Cerebellar cortex (tissue), 1 donor: ENCODE measurements around the gene SH3GLB1.

Source experiments
- DNase-seq: peaks from one replicate; pipeline ENCODE4 v3.0.0-alpha.2; 2015; ENCODE audit warnings: low spot score

Gene SH3GLB1

DNA sequence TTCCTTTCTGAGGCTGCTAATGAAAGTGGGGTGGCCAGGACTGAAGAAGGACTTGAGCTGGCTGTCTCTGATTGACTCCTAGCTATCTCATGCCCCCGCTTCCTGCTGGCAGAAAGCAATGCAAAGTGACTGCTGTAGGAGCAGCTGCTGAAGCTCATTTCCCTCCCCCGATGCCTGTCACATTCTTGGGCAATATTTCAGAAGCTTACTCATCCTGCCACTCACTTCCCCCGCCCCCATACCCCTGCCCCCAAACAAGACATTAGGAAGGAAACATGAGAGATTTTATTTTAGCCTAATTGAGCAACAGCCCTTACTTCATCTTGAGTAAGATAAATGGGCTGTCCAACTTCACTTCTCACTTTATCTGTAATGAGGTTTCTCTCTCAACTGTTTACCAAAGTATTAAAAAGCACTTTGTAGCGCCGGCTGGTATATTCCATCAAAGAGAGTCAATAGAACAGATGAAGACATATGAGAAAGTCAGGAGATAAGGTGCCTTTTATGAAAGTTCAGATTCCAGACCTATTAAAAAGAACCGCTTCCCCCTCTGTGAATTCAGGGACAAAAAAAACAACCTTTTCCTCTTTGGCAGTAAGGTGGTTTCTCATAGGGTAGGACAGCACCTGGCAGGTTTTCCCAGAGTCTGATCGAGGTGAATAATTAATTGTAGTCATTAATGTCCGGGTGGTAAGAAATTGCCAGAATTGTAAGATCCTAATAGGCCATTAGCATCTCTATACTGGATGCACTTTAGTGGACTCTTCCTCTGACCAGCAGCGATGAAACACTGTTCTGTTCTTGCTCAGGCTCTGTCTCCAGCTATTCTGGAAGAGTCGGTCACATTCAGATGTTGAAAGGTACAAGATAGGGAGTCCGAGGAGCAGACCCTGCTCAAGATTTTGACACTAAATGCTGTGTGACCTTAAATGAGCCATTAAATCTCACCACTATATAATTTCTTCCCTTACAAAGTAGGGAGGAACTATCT is 70.2 kb downstream of the SH3GLB1 start:
- DNase-seq: no peak

DNA sequence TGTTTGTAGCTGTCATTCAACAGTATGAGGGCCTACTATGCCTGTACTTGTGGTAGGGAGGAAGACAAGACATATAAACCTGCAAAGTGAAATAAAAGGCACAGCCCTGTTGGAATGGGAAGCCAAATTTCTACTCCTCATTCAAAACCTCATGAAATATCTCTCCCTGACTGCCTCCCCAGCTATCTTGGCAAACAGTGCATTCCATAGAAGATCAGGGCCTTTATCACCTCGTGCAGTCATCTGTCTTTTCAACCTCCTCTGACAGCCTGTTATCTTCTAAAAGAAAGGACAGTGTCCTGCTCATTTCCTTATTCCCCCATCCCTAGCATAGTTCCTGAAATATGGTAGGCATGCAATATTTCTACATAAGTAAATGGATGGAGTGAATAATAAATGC is 71.0 kb downstream of the SH3GLB1 start:
- no peak for DNase-seq

DNA sequence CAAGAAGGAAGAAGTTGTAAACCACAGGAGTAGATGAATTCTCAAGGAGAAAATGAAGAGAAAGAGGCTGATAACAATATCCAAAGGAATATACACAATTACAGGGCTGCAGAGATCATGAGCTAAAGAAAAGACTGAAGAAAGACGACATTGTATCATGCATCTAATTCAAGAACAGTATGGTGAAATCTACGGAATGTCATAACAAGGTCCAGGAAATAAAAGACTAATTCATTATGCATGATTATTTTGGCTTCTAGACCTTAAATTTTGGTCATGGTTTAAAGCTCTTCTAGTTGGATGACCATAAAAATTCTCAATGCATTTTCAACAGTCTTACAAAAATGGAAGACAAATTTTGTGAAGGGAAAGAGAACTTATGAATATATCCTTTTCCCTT is 71.7 kb downstream of the SH3GLB1 start:
- no peak for DNase-seq

DNA sequence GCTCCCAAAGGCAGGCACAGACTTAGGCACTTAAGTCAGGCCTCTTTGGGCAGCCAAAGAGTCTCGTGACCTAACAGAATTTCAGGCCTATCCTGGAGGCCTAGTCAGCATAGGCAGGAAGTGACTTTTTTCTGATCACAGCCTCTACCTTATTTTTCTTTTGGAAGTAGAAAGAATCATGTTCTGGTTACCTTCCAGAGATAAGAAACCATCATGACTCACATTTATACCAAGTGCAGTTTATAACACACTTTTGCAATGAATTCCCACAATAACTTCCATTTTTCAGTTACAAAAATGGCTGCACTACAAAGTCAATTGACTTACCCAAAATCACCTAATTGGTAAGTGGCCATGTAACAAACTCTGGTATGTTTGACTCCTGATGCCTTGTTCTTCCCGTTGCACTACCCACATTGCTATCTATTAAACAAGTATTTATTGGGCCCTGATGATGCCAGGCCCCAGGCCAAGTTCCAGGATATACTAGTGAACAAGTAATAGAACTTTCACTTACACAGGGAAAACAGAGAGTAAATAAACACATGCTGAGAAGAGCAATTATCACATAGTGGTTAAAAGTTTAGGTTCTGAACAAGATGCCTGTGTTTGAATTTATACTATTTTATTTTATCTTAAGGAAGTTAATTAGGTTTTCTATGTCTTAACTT is 74.3 kb downstream of the SH3GLB1 start:
- DNase-seq: no peak

DNA sequence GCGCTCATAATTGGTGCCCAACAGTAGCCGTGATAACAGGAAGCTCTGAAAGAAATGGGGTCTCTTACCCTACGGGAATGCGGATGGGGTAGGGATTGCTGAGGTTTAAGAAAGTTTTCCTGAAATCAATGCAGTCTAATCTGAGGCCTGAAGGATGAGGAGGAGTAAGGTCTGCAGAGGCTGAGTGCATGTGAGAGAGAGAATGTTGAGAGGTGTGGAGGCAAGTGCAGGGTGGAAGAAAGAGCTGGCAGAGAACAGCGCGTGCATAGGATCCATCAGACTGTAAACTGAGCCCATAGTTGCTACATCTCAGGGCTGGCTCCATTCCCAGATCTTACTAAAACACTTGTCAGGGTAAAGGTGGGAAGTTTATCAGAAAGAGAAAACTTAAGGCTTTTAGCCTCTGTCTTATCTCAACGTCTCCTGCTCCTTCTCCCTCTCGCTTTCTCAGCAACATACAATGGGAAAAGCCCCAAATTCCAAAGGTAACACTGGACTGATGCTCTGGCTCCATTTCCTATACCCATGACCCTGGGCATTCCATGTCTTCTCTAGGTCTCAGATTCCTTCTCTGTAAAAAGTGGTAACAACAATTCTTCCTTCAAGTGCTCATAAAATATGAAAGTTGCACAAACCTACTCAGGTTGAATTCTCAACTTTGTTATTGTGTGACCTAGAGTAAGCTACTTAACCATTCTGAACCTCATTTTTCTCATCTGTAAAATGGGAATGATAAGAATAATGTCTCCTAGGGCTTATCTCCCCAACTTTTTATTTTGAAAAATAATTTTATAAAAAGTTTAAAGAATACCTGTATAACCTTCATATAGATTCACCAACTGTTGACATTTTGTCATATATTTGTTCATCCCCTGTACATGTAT is 75.2 kb downstream of the SH3GLB1 start:
- DNase-seq: no peak

DNA sequence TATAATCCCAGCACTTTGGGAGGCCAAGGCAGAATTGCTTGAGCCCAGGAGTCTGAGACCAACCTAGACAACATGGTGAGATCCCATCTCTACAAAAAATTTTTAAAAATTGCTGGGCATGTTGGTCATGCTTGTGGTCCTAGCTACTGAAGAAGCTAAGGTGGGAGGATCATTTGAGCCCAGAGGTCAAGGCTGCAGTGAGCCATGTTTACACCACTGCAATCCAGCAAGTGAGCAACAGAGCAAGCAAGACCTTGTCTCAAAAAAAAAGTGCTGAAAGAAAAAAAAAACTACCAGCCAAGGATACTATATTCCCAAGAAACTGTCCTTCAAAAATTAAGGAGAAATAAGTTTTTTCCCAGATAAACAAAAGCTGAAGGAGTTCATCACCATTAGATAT is 78.1 kb downstream of the SH3GLB1 start:
- no peak for DNase-seq

DNA sequence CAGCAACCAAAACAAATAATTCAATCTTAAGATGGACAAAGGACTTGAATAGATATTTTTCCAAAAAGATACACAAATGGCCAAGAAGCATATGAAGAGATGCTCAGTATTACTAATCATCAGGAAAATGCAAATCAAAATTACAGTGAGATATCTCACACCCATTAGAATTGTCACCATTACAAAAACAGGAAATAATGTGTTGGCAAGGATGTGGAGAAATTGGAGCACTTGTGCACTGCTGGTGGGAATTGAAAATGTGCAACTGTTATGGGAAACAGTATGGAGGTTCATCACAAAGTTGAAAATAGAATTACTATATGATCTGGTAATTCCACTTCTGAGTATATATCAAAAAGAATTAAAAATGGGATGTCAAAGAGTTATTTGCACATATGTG is 83.2 kb downstream of the SH3GLB1 start:
- no peak for DNase-seq

DNA sequence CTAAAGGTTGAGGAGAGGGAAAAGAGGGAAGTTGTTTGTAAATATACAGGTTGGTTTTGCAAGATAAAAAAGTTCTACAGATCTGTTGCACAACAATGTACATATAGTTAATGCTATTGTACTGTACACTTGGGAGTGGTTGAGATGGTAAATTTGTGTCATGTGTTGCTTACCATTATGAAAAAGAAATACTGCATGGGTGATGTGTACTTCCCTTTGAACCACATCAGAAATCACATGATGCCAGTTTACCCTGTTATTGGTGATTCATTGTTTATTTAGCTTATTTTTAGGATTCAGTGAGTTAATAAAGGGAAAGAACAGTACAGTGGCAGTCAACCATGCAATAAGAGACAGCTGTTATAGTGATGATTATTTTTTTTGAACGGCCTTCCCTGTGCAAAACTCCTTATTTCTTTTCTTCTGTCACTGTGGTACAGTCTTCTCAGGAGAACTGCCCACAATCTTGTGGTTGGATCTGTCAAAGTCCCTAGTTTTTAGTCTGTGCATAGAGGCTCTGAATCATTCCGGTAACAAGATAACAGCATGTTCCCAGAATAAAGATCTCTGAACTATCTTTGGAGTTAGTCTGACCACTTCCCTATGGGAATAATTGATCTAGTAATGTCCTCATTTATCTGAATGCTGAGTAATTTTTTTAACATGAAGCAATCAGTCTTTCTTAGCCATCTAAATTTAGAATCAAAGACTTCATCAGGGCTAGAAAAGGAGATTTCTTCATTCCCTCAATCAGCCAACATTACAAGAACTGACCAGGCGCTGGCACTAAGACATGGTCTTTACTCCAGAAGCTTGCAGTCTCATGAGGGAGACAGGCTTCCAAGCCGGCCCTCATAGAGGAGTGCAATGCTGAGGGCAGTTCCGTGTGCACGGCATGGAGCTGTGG is 84.2 kb downstream of the SH3GLB1 start:
- DNase-seq: no peak

DNA sequence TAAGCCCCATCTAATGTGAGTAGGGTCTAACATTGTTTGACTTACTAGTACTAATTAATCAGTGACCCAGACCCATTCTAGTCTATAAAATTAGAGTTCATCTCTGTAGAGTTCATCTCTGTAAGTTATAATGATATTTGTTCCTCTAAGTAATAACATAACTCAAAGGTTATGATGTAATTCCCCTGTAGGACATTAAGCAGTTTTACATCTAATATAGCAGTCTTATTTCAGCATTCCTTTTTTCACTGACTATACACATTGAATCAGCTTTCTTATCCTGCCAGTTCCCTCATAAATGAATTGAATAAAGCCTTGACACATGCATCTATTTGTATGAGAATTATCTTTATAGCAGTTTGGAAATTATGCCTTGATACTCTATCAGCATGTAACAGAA is 90.9 kb downstream of the SH3GLB1 start:
- no peak for DNase-seq
